DMS79 (cell line): Measurements from ENCODE around the gene TRAF3.
"Not testable (repeated sequence)": the region's sequence is repeated elsewhere in the genome, so short reads cannot be mapped to it uniquely, and the experiment has no call there.

ENCODE experiments used
- DNase-seq: peaks from one replicate; lab custom pipeline; 2025; lab: John Stamatoyannopoulos, UW

Gene TRAF3

GRCh38 chr14:102891556-102891955 lies 114.3 kb downstream of the TRAF3 start:
- no peak for DNase-seq

- DNase-seq = no peak
These were observed 115.4 kb downstream of the TRAF3 start for GRCh38 chr14:102892651-102893050.

GRCh38 chr14:102893452-102893851 lies 116.2 kb downstream of the TRAF3 start:
- no peak for DNase-seq

- not testable (repeated sequence) for DNase-seq
These were observed 119.5 kb downstream of the TRAF3 start for GRCh38 chr14:102896735-102897134.

DNA sequence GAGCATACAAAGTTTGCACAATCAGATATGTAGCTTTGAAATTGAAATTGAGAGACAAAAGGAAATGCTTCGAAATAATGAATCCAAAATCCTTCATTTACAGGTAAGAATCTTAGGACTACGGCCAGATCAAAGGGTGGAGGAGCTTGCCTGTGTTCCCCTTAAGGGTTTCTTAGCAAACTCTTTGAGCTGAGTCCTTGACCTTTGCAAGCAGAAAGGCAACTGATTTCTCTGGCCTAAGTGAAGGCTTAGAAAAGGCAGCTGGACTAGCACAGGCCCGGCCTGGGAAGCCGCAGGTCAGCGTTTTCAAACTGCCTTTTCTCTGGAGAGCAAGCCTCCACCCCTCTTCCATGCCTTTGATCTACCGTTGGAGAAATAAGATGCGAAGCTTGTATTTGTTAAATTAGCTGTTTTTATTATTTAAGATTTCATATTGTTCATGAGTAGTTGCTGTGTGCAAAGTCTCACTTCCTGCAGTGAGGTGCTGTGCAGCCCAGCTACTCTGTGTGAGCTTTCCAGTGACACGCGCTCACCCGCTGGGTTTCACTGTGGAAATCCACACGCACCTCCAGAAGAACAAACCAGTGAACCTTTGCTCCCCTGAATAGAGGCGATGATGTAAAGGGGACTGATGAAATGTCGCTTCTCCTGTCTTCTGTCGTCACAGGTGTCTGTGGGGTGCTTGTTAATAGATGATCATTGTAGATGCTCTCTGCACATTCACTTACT lies 120.2 kb downstream of the TRAF3 start:
- DNase-seq = no peak

DNA sequence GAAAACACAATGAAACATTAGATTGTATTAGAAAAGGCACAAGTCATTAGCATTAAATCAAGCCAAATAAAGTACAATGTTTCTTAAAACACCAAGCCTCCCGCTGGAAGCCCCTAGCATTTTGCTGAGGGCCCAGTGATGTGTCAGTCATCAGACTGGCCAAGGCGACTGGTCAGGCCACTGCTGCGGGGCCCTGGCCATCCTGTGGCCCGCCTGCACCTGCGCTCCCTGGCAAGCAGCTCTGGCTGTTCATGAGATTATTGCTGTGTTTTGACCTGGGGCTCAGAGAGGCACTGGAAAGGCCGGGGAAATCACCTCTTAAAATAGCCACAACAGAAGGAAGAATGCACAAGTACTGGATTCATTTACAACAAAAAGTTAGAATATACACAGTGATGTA lies 121.0 kb downstream of the TRAF3 start:
- no peak for DNase-seq

GRCh38 chr14:102898776-102899515 lies 121.7 kb downstream of the TRAF3 start:
- no peak for DNase-seq

DNA sequence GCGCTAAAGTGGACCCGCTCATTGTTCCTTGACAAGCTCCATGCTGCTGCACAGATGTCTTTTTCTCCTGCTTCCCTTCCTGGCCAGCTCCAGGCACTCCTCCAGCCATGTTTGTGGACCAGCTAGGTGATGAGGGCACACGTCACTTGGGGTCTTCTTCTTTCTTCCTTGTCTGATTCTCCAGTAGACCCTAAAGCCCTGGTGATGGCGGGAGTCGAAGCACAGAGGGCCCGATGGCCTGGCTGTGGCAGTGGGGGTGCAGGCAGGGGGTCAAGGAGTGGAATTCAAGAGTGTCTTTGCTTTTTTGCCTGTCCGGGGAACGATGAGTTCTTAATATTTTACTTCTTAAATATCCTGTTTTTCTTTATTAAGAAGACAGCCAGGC lies 122.3 kb downstream of the TRAF3 start:
- no peak for DNase-seq

DNA sequence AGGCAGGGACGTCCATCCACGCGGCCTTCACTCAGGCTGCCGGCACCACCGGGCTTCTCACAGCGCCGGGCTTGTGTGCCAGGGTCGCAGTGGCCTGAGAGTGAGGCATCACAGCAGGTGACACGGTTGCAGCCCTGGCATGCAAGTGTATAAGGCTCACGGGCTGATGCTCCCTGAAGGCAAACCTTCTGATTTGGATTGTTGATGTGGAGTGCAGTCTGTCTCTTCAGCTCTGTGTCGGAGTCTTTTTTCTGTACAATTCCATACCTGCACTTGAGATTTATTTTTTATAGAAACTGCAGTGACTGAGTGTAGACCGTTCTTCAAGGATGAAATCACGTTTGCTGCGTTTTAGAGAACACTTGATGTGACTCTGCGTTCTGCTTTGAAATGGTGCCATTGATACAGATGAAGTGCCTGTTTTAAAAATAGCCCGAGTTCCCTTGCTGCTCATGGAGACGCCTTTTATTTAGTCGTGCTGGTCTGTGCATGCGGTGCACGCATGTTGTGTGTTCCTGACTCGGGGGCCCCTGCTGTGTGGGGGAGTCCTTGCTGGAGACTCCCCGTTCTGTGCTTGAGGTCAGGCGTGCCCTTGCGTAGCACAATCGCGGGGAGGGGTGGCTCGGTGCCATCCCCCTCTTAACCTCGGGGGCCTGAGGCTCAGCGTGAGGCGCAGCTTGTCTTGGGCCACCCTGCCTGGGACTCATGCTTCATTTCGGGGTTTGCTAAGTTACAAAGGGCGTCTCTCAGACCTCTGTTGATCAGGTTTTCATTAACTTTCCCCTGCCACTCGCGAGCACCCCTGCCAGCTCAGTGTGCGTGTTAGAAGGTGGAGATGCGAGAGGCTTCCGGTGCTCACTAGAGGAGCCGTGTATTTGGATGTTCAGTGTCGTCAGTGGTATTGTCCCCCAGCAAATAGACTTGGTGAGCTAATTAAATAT lies 123.7 kb downstream of the TRAF3 start:
- no peak for DNase-seq

- no peak for DNase-seq
These were observed 124.4 kb downstream of the TRAF3 start for GRCh38 chr14:102901633-102902032.

DNA sequence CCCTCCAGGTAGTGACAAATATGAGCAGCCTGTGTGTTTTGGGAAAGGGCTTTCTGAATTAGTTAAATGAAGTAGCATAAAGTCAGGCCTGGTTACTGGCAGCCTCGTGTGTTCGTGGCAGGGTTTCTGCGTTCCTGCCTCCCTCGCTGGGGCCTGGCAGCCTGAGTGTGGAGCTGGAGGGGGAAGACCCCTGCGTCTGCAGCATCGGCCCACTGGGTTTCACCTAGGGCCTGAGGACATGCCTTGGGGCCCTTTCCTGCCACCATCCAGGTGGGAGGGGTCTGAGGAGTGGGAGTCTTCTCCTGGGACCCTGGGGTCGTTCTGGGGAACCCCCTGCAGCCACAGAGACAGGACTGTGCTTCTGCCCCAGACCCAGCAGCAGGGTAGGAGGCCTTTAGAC lies 124.8 kb downstream of the TRAF3 start:
- no peak for DNase-seq

DNA sequence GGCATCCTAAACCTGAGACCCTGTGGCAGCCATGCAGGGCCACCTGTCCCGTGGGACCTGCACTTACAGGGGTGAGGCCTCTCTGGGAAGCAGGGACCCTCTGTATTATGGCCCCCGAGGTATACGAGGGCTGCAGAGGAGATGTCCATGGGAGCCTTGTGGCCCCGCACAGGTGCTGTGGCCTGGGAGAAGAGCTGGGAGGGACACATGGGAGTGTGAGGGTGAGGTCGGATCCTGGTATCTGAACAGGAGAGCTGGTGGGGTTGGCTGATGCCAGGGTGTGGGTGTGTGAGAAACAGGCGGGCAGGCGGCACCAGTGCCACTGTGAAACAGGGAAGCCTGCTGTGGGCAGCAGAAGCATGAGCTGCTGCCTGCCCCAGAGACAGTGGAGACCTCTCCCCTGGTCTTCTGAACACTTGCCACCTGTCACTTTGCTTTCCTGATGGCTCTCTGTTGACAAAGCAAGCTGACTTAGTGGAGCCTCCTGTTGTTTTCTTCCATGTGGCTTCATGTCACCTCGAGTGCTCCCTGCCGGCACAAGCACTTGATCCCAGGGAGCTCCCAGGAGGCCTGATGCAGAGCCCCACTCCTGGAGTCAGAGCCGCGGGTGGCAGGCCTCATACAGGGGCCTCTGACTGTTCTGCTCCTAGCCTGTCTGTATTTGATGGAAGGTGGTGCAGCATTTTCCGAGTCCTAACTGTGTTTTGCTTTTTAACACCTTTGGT lies 125.4 kb downstream of the TRAF3 start:
- DNase-seq = no peak

DNA sequence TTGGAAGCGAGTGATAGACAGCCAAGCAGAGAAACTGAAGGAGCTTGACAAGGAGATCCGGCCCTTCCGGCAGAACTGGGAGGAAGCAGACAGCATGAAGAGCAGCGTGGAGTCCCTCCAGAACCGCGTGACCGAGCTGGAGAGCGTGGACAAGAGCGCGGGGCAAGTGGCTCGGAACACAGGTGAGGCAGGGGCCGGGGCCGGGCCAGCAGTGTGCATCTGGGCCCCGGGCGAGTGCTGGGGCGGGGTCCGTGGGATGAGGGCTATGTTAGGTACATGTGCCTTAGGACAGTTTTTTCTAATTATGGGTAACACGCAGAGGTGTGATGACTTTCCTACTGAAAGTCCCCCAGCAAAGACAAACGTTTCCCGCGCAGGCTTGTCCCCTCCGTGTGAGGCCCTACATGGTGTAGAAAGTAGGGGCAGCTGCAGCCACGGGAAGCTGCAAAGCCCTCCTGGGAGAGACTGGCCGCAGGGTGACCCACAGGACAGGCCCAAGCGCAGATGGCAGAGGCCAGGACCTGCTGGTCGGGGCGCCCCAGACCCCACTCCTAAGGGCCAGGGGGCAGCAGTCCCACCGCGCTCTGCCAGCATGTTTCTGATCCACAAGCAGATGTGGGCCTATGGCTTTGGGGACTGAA lies 126.1 kb downstream of the TRAF3 start:
- peak; percentile 20 for DNase-seq

DNA sequence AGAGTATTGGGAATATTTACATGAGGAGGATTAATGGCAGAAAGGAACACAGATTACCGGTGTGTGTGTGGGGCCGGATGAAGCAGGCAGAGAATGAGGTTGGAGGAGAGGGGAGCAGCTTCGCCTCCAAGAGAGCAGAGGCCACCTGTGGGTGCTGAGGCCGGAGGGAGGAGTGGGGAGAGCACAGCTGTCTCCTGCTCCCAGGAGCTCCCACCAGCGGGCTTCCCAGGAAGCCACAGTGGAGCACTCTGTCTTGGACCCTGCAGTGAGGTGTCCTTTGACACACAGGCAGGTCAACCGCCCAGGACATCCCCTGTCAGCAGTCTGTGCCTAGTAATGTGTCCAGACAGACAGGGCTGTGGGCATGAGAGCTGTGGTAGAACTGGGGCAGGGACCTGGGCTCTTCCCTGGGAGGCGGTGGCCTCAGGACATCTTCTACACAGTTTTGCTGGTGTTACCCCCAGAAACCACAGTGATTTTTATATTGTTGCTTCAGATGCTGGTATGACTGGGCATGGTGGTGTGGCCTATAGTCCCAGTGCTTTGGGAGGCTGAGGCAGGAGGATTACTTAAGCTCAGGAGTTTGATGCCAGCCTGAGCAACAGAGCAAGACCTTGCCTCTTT lies 126.8 kb downstream of the TRAF3 start:
- no peak for DNase-seq

GRCh38 chr14:102905116-102906108 lies 128.2 kb downstream of the TRAF3 start:
- no peak for DNase-seq

- DNase-seq = no peak
These were observed 129.5 kb downstream of the TRAF3 start for GRCh38 chr14:102906616-102907302.

- DNase-seq = no peak
These were observed 130.1 kb downstream of the TRAF3 start for GRCh38 chr14:102907303-102907844.

GRCh38 chr14:102907980-102908730 lies 130.9 kb downstream of the TRAF3 start:
- DNase-seq = no peak
